T-helper 2 cell treated with Interferon-gamma antibody and Interleukin-4, amounts not matched to agents 5 μg/mL and 100 μg/mL, for 36 hours (primary cell): ENCODE data around the gene LINC01488.

ENCODE experiments used
- DNase-seq: peaks from one replicate; pipeline ENCODE4 v3.0.0; 2021; ENCODE audit warnings: low spot score
- H3K27ac Mint-ChIP-seq: one replicate; pipeline ENCODE4 v1.8.0; 2021; ENCODE audit warnings: mild to moderate bottlenecking, mixed read lengths
- H3K27me3 Mint-ChIP-seq: one replicate; pipeline ENCODE4 v1.8.0; 2021; ENCODE audit warnings: low read depth, mixed read lengths
- H3K36me3 Mint-ChIP-seq: one replicate; pipeline ENCODE4 v1.8.0; 2021; ENCODE audit warnings: low read depth, mixed read lengths
- H3K4me1 Mint-ChIP-seq: one replicate; pipeline ENCODE4 v1.8.0; 2021; ENCODE audit warnings: low read depth, mixed read lengths
- H3K4me3 Mint-ChIP-seq: one replicate; pipeline ENCODE4 v1.8.0; 2022; ENCODE audit warnings: mild to moderate bottlenecking, moderate library complexity, mixed read lengths
- H3K9me3 Mint-ChIP-seq: one replicate; pipeline ENCODE4 v1.8.0; 2021; ENCODE audit warnings: mixed read lengths

LINC01488 gene

GRCh38 chr11:69518081-69518950, 36.9 kb downstream of the LINC01488 start:
- no peak for DNase-seq
- no peaks in the 10 kb centered on the region for H3K27me3 Mint-ChIP-seq
- no peaks in the 10 kb centered on the region for H3K36me3 Mint-ChIP-seq
- no peak overlapping the region for H3K27ac Mint-ChIP-seq
- H3K9me3 Mint-ChIP-seq = peaks cover 19% of the 10 kb centered on the region
- no peaks in the 10 kb centered on the region for H3K4me1 Mint-ChIP-seq
- H3K4me3 Mint-ChIP-seq = no peak overlapping the region

GRCh38 chr11:69520186-69520916, 38.9 kb downstream of the LINC01488 start:
- Mint-ChIP-seq H3K36me3 (no peaks in the 10 kb centered on the region), H3K4me3 (no peak overlapping the region), H3K4me1 (no peaks in the 10 kb centered on the region), H3K27me3 (no peaks in the 10 kb centered on the region), H3K27ac (no peak overlapping the region), H3K9me3 (peaks cover 19% of the 10 kb centered on the region)
- no peak for DNase-seq

- H3K27me3 Mint-ChIP-seq = no peaks in the 10 kb centered on the region
- H3K9me3 Mint-ChIP-seq = peaks cover 19% of the 10 kb centered on the region
- DNase-seq = no peak
- H3K4me1 Mint-ChIP-seq = no peaks in the 10 kb centered on the region
- no peaks in the 10 kb centered on the region for H3K36me3 Mint-ChIP-seq
- H3K4me3 Mint-ChIP-seq = no peak overlapping the region
- H3K27ac Mint-ChIP-seq = no peak overlapping the region
Observed at GRCh38 chr11:69521457-69521856, 40.0 kb downstream of the LINC01488 start.

- DNase-seq = no peak
- no peaks in the 10 kb centered on the region for H3K36me3 Mint-ChIP-seq
- H3K27me3 Mint-ChIP-seq = no peaks in the 10 kb centered on the region
- H3K9me3 Mint-ChIP-seq = peaks cover 7% of the 10 kb centered on the region
- no peak overlapping the region for H3K27ac Mint-ChIP-seq
- H3K4me1 Mint-ChIP-seq = no peaks in the 10 kb centered on the region
- no peak overlapping the region for H3K4me3 Mint-ChIP-seq
Observed at GRCh38 chr11:69523453-69523852, 42.0 kb downstream of the LINC01488 start.

- Mint-ChIP-seq H3K4me3 (no peak overlapping the region), H3K9me3 (peaks cover 1% of the 10 kb centered on the region), H3K36me3 (no peaks in the 10 kb centered on the region), H3K27me3 (no peaks in the 10 kb centered on the region), H3K4me1 (no peaks in the 10 kb centered on the region), H3K27ac (no peak overlapping the region)
- no peak for DNase-seq
Observed at GRCh38 chr11:69524291-69524882, 42.9 kb downstream of the LINC01488 start.

- peaks cover 2% of the 10 kb centered on the region for H3K27me3 Mint-ChIP-seq
- no peak overlapping the region for H3K27ac Mint-ChIP-seq
- H3K36me3 Mint-ChIP-seq = no peaks in the 10 kb centered on the region
- H3K4me3 Mint-ChIP-seq = no peak overlapping the region
- H3K9me3 Mint-ChIP-seq = no peaks in the 10 kb centered on the region
- no peaks in the 10 kb centered on the region for H3K4me1 Mint-ChIP-seq
- no peak for DNase-seq
Observed at GRCh38 chr11:69524991-69525411, 43.5 kb downstream of the LINC01488 start.

GRCh38 chr11:69525516-69526452, 44.3 kb downstream of the LINC01488 start:
- Mint-ChIP-seq H3K36me3 (no peaks in the 10 kb centered on the region), H3K27me3 (peaks cover 8% of the 10 kb centered on the region), H3K4me3 (no peak overlapping the region), H3K4me1 (no peaks in the 10 kb centered on the region), H3K27ac (no peak overlapping the region), H3K9me3 (no peaks in the 10 kb centered on the region)
- no peak for DNase-seq

- H3K9me3 Mint-ChIP-seq = no peaks in the 10 kb centered on the region
- H3K4me1 Mint-ChIP-seq = no peaks in the 10 kb centered on the region
- no peak overlapping the region for H3K4me3 Mint-ChIP-seq
- H3K36me3 Mint-ChIP-seq = no peaks in the 10 kb centered on the region
- DNase-seq = no peak
- H3K27ac Mint-ChIP-seq = no peak overlapping the region
- peaks cover 8% of the 10 kb centered on the region for H3K27me3 Mint-ChIP-seq
Observed at GRCh38 chr11:69526453-69526810, 45.0 kb downstream of the LINC01488 start.

- Mint-ChIP-seq H3K36me3 (no peaks in the 10 kb centered on the region), H3K27me3 (peaks cover 10% of the 10 kb centered on the region), H3K4me1 (no peaks in the 10 kb centered on the region), H3K4me3 (no peak overlapping the region), H3K9me3 (no peaks in the 10 kb centered on the region), H3K27ac (no peak overlapping the region)
- no peak for DNase-seq
Observed at GRCh38 chr11:69529001-69529400, 47.5 kb downstream of the LINC01488 start.

GRCh38 chr11:69530278-69531070, 49.0 kb downstream of the LINC01488 start:
- no peaks in the 10 kb centered on the region for H3K4me1 Mint-ChIP-seq
- H3K4me3 Mint-ChIP-seq = no peak overlapping the region
- H3K36me3 Mint-ChIP-seq = no peaks in the 10 kb centered on the region
- DNase-seq = no peak
- H3K9me3 Mint-ChIP-seq = no peaks in the 10 kb centered on the region
- no peak overlapping the region for H3K27ac Mint-ChIP-seq
- peaks cover 10% of the 10 kb centered on the region for H3K27me3 Mint-ChIP-seq

GRCh38 chr11:69531071-69531716, 49.7 kb downstream of the LINC01488 start:
- H3K36me3 Mint-ChIP-seq = no peaks in the 10 kb centered on the region
- H3K27me3 Mint-ChIP-seq = peaks cover 10% of the 10 kb centered on the region
- no peak overlapping the region for H3K27ac Mint-ChIP-seq
- H3K9me3 Mint-ChIP-seq = no peaks in the 10 kb centered on the region
- no peak overlapping the region for H3K4me3 Mint-ChIP-seq
- DNase-seq = no peak
- H3K4me1 Mint-ChIP-seq = no peaks in the 10 kb centered on the region

- H3K27ac Mint-ChIP-seq = no peak overlapping the region
- H3K27me3 Mint-ChIP-seq = peaks cover 10% of the 10 kb centered on the region
- no peaks in the 10 kb centered on the region for H3K9me3 Mint-ChIP-seq
- DNase-seq = no peak
- H3K4me3 Mint-ChIP-seq = no peak overlapping the region
- H3K36me3 Mint-ChIP-seq = no peaks in the 10 kb centered on the region
- no peaks in the 10 kb centered on the region for H3K4me1 Mint-ChIP-seq
Observed at GRCh38 chr11:69531717-69532088, 50.2 kb downstream of the LINC01488 start.
